HepG2 (cell line): ENCODE results near the gene L3MBTL4. TPM values are rescaled to one million over a fixed set of nuclear protein-coding genes. Genes with fewer than 3 reads are reported as not detected.

ENCODE experiments used
- ATAC-seq: fragments of 200-7000 bp; cut with Tn5 transposase; 3 replicates; pipeline ENCODE4 v1.9.1; 2020; ENCODE audit warnings: mild to moderate bottlenecking, moderate library complexity
- BruUV-seq: library from RNA; stranded (reverse); fragments of 400-500 nt; replicated peaks from 2 replicates; lab custom pipeline; 2021; lab: Mats Ljungman, UMichigan
- CTCF ChIA-PET: fragments of 300-600 bp; formaldehyde crosslinking; extraction: SDS; loops from one replicate; lab custom pipeline; 2021; ENCODE audit warnings: low total read pairs, inconsistent platforms, low intra/inter-chr PET ratio; lab: Yijun Ruan, JAX
- POLR2A ChIA-PET: fragments of 350-600 bp; sonication (Branson Sonifier 250); formaldehyde crosslinking; loops from one replicate; lab custom pipeline; 2020; ENCODE audit warnings: antibody characterized with exemption, inconsistent platforms; lab: Yijun Ruan, JAX
- DNase-seq: peaks from one replicate; pipeline ENCODE4 v3.0.0-alpha.2; 2015; ENCODE audit warnings: low spot score
- FAIRE-seq: peaks from 3 replicates; lab custom pipeline; 2011; peaks lifted over from hg19 to GRCh38; lab: Jason Lieb, UNC
- H2AFZ ChIP-seq: one replicate; pipeline ENCODE4 v1.6.1; 2011; ENCODE audit warnings: low read length, inconsistent platforms
- H3K27ac ChIP-seq: fragments of 300-600 bp; 3 replicates; pipeline ENCODE4 v1.8.0; 2011; ENCODE audit warnings: mixed run types, mild to moderate bottlenecking, mixed read lengths, low read length, inconsistent platforms; ENCODE audit not compliant: insufficient read depth; ENCODE audit errors: extremely low read length
- H3K27me3 ChIP-seq, 2 experiments: fragments of 200-600 bp in 1 of 2; 2 replicates in 1 of 2; 3 replicates in 1 of 2; pipeline versions ENCODE4 v1.6.0 to v1.8.0; 2011; ENCODE audit warnings: low read length in 2 of 2, mild to moderate bottlenecking in 2 of 2, moderate library complexity in 2 of 2, inconsistent platforms in 1 of 2; ENCODE audit not compliant: insufficient read depth in 2 of 2, control insufficient read depth in 1 of 2
- H3K36me3 ChIP-seq, 2 experiments: fragments of 200-600 bp in 1 of 2; replicated peaks in 1 of 2; 2 replicates in 1 of 2; 3 replicates in 1 of 2; pipeline versions ENCODE4 v1.5.1 to v1.8.0; 2011; ENCODE audit warnings: low read length in 2 of 2, inconsistent platforms in 1 of 2; ENCODE audit not compliant: insufficient read depth in 2 of 2, control insufficient read depth in 1 of 2
- H3K4me1 ChIP-seq: 2 replicates; pipeline ENCODE4 v1.5.1; 2012; ENCODE audit warnings: low read length, inconsistent platforms; ENCODE audit not compliant: insufficient read depth
- H3K4me2 ChIP-seq: 2 replicates; pipeline ENCODE4 v1.6.0; 2011; ENCODE audit warnings: low read depth, low read length, inconsistent platforms
- H3K4me3 ChIP-seq, 3 experiments: fragments of 200-600 bp in 1 of 3; sonication (generic), shearing (Covaris generic) in 1 of 3; replicated peaks in 1 of 3; 2 replicates each; pipeline ENCODE4 v1.5.1; 2011 to 2016; ENCODE audit warnings: low read length in 3 of 3, inconsistent platforms in 2 of 3, low read depth in 2 of 3, mild to moderate bottlenecking in 2 of 3, control low read depth in 1 of 3, mixed read lengths in 1 of 3; ENCODE audit not compliant: insufficient read depth in 1 of 3
- H3K79me2 ChIP-seq: one replicate; pipeline ENCODE4 v1.6.1; 2011; ENCODE audit warnings: low read length, inconsistent platforms; ENCODE audit not compliant: insufficient read depth
- H3K9ac ChIP-seq: 2 replicates; pipeline ENCODE4 v1.6.0; 2011; ENCODE audit warnings: mild to moderate bottlenecking, low read depth, low read length, inconsistent platforms; ENCODE audit not compliant: insufficient read depth
- H3K9me3 ChIP-seq: 2 replicates; pipeline ENCODE4 v1.5.1; 2012; ENCODE audit warnings: mild to moderate bottlenecking, low read length
- H4K20me1 ChIP-seq: 2 replicates; pipeline ENCODE4 v1.6.0; 2011; ENCODE audit warnings: inconsistent platforms, mild to moderate bottlenecking, low read length, moderate library complexity; ENCODE audit not compliant: insufficient read depth
- ASH2L ChIP-seq: fragments of 300-600, 200-600 bp; sonication (generic); IDR thresholded peaks from 2 replicates; pipeline ENCODE4 v1.7.0; 2017; ENCODE audit warnings: low read depth, mild to moderate bottlenecking, moderate library complexity, mixed read lengths, low read length; ENCODE audit not compliant: insufficient read length
- BHLHE40 ChIP-seq: IDR thresholded peaks from 2 replicates; pipeline ENCODE4 v1.6.1; 2011; ENCODE audit warnings: low read length, improper control_type of control experiment
- DNMT1 ChIP-seq: sonication (generic); formaldehyde crosslinking; IDR thresholded peaks from 2 replicates; pipeline ENCODE4 v1.5.1; 2020; ENCODE audit warnings: mild to moderate bottlenecking, missing genetic modification reagents
- ESRRA ChIP-seq: sonication (generic); formaldehyde crosslinking; IDR thresholded peaks from 2 replicates; pipeline ENCODE4 v1.5.1; 2020; ENCODE audit warnings: mild to moderate bottlenecking, low read depth, missing genetic modification reagents
- HNF4A ChIP-seq: sonication (generic); formaldehyde crosslinking; IDR thresholded peaks from 2 replicates; pipeline ENCODE4 v1.4.0; 2020; ENCODE audit warnings: missing genetic modification reagents
- MAFF ChIP-seq: IDR thresholded peaks from 2 replicates; pipeline ENCODE4 v1.6.1; 2011; ENCODE audit warnings: low read depth, low read length, improper control_type of control experiment
- MAFK ChIP-seq, 2 experiments: IDR thresholded peaks in 1 of 2; conservative IDR thresholded peaks in 1 of 2; 2 replicates each; pipeline ENCODE4 v1.6.1; 2011; ENCODE audit warnings: improper control_type of control experiment in 2 of 2, low read length in 2 of 2
- RBAK ChIP-seq: sonication (generic); formaldehyde crosslinking; IDR thresholded peaks from 2 replicates; pipeline ENCODE4 v1.5.1; 2020; ENCODE audit warnings: mild to moderate bottlenecking, missing genetic modification reagents
- SP5 ChIP-seq: IDR thresholded peaks from 2 replicates; pipeline ENCODE4 v1.6.1; 2016; ENCODE audit warnings: low read depth, borderline replicate concordance
- TGIF2 ChIP-seq: IDR thresholded peaks from 2 replicates; pipeline ENCODE4 v1.6.1; 2016; ENCODE audit warnings: control low read depth, missing compliant biosample characterization
- ZNF570 ChIP-seq: sonication (generic); formaldehyde crosslinking; IDR thresholded peaks from 2 replicates; pipeline ENCODE4 v1.4.0; 2020; ENCODE audit warnings: mild to moderate bottlenecking, missing genetic modification reagents, borderline replicate concordance
- ZNF720 ChIP-seq: sonication (generic); formaldehyde crosslinking; IDR thresholded peaks from 2 replicates; pipeline ENCODE4 v1.4.0; 2020; ENCODE audit warnings: missing genetic modification reagents
- ZNF775 ChIP-seq: sonication (generic); formaldehyde crosslinking; IDR thresholded peaks from 2 replicates; pipeline ENCODE4 v1.4.0; 2020; ENCODE audit warnings: missing genetic modification reagents, mild to moderate bottlenecking, moderate library complexity, borderline replicate concordance
- ZNF792 ChIP-seq: IDR thresholded peaks from 2 replicates; pipeline ENCODE4 v1.6.1; 2016
- ZSCAN22 ChIP-seq: sonication (generic); formaldehyde crosslinking; IDR thresholded peaks from 2 replicates; pipeline ENCODE4 v1.4.0; 2020; ENCODE audit warnings: mild to moderate bottlenecking, missing genetic modification reagents
- WGBS: methylation state at CpG from one replicate; pipeline ENCODE4 v1.1.6; 2017; ENCODE audit warnings: low lambda C conversion rate; 5-methylcytosine and 5-hydroxymethylcytosine counted together
- in situ Hi-C: cut with HindIII; loops from 2 replicates; pipeline ENCODE4 v1.10.0; 2017; ENCODE audit warnings: low pct_unique_long_range_greater_than_20kb; ENCODE audit not compliant: extremely low pct_ligation_motif_present
- intact Hi-C: fragments of 100-400 bp; cut with micrococcal nuclease; formaldehyde crosslinking; loops from one replicate; pipeline ENCODE4 v1.10.0; 2022; ENCODE audit not compliant: unreplicated experiment
- polyA plus RNA-seq, 8 experiments: library from polyadenylated mRNA; depleted of rRNA in 3 of 8; stranded (reverse) in 7 of 8; unstranded in 1 of 8; fragments of >200 nt; fragmentation: Illumina TruSeq in 4 of 8; extraction: Trizol in 4 of 8; gene quantifications; 2 replicates each; pipeline versions ENCODE4 v1.2.1 to v1.2.3, GENCODE V29; 2011 to 2016; ENCODE audit warnings: low read depth in 4 of 8, missing spikeins in 1 of 8, mixed read lengths in 1 of 8; ENCODE audit not compliant: insufficient read depth in 1 of 8
- total RNA-seq, 5 experiments: library from RNA; depleted of rRNA; stranded (reverse); fragments of >200 nt; fragmentation: Illumina TruSeq; extraction: Trizol; gene quantifications; 2 replicates each; pipeline ENCODE4 v1.2.3, GENCODE V29; 2016; ENCODE audit warnings: low read depth in 1 of 5
- TF ChIP-seq, protein P1 (sequence below): sonication (generic); formaldehyde crosslinking; IDR thresholded peaks from 2 replicates; pipeline ENCODE4 v1.5.0; 2020; ENCODE audit warnings: mild to moderate bottlenecking, missing genetic modification reagents, moderate library complexity
- TF ChIP-seq, protein P2 (sequence below): sonication (generic); formaldehyde crosslinking; IDR thresholded peaks from 2 replicates; pipeline ENCODE4 v1.5.0; 2020; ENCODE audit warnings: missing genetic modification reagents
- TF ChIP-seq, protein P3 (sequence below): sonication (generic); formaldehyde crosslinking; IDR thresholded peaks from 2 replicates; pipeline ENCODE4 v1.4.0; 2020; ENCODE audit warnings: mild to moderate bottlenecking, missing genetic modification reagents
- TF ChIP-seq, protein P4 (sequence below): sonication (generic); formaldehyde crosslinking; IDR thresholded peaks from 2 replicates; pipeline ENCODE4 v1.5.0; 2020; ENCODE audit warnings: mild to moderate bottlenecking, missing genetic modification reagents

Gene L3MBTL4
- total and polyA plus RNA-seq, 2 of the 13 experiments (the other 11 are each of a cell fraction or from before 2014, with no cell fraction given) = 10.8 to 13.3 TPM

DNA sequence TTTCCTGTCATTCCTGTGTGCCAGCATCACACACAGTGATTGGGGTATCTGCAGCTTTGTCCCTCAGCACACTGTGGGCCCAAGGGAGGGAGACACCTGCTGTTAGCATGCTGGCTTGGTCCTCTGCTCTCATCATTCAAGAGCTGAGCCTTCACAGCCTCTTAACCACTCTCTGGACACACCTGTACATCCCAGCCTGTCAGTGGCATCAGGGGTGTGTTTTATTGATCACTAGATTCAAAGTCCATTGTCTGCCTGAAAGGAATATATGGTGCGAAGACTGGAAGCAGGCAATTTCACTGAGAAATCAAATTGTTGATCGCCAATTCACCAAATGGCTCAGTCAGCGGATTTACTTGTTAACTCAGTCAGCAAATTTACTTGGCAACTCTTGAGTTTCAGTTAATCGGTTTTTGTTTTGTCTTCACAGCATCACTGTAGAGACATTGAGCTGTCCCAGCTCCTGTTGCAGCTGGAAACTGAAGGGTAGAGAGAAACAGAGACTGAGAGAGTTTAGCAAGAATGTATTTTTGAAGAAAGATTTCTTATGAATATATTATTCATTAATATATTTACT lies 463.1 kb downstream of the L3MBTL4 start:
- DNase-seq (no peak), FAIRE-seq (no peak), ATAC-seq (peak; percentile 78)
- no peak overlapping the region for H3K9ac ChIP-seq
- H3K4me2 ChIP-seq = no peak overlapping the region
- in situ Hi-C loops (no loop called here), intact Hi-C loops (loop anchor here (10.0 kb wide), 1 partner anchor 57 kb away; the partner anchor contains the start of gene TMEM200C)
- H3K79me2 ChIP-seq = no peaks in the 10 kb centered on the region
- no peak overlapping the region for H3K4me3 ChIP-seq
- H3K9me3 ChIP-seq = no peaks in the 10 kb centered on the region
- BruUV-seq = no TSS peak
- H4K20me1 ChIP-seq = no peaks in the 10 kb centered on the region
- no peaks in the 10 kb centered on the region for H3K4me1 ChIP-seq
- peaks cover 2 to 13% of the 10 kb centered on the region in 2 experiments; a peak in 1 of 5 replicates for H3K36me3 ChIP-seq
- WGBS = 76% methylated on average over 4 of the region's 4 CpGs
- no peak overlapping the region for H2AFZ ChIP-seq
- ChIA-PET POLR2A (no interaction called here), CTCF (no interaction called here)
- no peaks in the 10 kb centered on the region for H3K27me3 ChIP-seq
- H3K27ac ChIP-seq = no peak overlapping the region
- TF ChIP-seq, protein P1, sequence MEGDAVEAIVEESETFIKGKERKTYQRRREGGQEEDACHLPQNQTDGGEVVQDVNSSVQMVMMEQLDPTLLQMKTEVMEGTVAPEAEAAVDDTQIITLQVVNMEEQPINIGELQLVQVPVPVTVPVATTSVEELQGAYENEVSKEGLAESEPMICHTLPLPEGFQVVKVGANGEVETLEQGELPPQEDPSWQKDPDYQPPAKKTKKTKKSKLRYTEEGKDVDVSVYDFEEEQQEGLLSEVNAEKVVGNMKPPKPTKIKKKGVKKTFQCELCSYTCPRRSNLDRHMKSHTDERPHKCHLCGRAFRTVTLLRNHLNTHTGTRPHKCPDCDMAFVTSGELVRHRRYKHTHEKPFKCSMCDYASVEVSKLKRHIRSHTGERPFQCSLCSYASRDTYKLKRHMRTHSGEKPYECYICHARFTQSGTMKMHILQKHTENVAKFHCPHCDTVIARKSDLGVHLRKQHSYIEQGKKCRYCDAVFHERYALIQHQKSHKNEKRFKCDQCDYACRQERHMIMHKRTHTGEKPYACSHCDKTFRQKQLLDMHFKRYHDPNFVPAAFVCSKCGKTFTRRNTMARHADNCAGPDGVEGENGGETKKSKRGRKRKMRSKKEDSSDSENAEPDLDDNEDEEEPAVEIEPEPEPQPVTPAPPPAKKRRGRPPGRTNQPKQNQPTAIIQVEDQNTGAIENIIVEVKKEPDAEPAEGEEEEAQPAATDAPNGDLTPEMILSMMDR (CRISPR knock-in tag) = peak; percentile 41; the same call in 1 of the 2 replicates
- TF ChIP-seq MAFF = peak; percentile 96
- TF ChIP-seq HNF4A (CRISPR knock-in tag) = peak; percentile 27
- peak; percentile 95 to 97 for TF ChIP-seq MAFK (conservative IDR thresholded peaks at IDR 0.05 in 1 of 2, IDR thresholded peaks at IDR 0.05 in 1 of 2; ENCODE audit: low read length in 2 of 2)
- TF ChIP-seq ZNF792 = no peak
- TF ChIP-seq ASH2L = no peak
- TF ChIP-seq, protein P2, sequence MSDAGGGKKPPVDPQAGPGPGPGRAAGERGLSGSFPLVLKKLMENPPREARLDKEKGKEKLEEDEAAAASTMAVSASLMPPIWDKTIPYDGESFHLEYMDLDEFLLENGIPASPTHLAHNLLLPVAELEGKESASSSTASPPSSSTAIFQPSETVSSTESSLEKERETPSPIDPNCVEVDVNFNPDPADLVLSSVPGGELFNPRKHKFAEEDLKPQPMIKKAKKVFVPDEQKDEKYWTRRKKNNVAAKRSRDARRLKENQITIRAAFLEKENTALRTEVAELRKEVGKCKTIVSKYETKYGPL (CRISPR knock-in tag) = no peak
- TF ChIP-seq, protein P3, sequence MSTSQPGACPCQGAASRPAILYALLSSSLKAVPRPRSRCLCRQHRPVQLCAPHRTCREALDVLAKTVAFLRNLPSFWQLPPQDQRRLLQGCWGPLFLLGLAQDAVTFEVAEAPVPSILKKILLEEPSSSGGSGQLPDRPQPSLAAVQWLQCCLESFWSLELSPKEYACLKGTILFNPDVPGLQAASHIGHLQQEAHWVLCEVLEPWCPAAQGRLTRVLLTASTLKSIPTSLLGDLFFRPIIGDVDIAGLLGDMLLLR (CRISPR knock-in tag) = no peak
- TF ChIP-seq TGIF2 (CRISPR knock-in tag) = no peak
- no peak for TF ChIP-seq SP5
- TF ChIP-seq, protein P4, sequence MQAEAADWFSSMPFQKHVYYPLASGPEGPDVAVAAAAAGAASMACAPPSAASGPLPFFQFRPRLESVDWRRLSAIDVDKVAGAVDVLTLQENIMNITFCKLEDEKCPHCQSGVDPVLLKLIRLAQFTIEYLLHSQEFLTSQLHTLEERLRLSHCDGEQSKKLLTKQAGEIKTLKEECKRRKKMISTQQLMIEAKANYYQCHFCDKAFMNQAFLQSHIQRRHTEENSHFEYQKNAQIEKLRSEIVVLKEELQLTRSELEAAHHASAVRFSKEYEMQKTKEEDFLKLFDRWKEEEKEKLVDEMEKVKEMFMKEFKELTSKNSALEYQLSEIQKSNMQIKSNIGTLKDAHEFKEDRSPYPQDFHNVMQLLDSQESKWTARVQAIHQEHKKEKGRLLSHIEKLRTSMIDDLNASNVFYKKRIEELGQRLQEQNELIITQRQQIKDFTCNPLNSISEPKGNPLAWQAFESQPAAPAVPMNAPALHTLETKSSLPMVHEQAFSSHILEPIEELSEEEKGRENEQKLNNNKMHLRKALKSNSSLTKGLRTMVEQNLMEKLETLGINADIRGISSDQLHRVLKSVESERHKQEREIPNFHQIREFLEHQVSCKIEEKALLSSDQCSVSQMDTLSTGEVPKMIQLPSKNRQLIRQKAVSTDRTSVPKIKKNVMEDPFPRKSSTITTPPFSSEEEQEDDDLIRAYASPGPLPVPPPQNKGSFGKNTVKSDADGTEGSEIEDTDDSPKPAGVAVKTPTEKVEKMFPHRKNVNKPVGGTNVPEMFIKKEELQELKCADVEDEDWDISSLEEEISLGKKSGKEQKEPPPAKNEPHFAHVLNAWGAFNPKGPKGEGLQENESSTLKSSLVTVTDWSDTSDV (CRISPR knock-in tag) = no peak
- TF ChIP-seq DNMT1 (CRISPR knock-in tag) = no peak
- TF ChIP-seq ZNF775 (CRISPR knock-in tag) = no peak
- no peak for TF ChIP-seq ESRRA (CRISPR knock-in tag)
- TF ChIP-seq BHLHE40 = no peak
- TF ChIP-seq ZSCAN22 (CRISPR knock-in tag) = no peak
- no peak for TF ChIP-seq RBAK
- no peak for TF ChIP-seq ZNF720 (CRISPR knock-in tag)
- no peak for TF ChIP-seq ZNF570 (CRISPR knock-in tag)
